A549 (cell line): Measurements from ENCODE around the gene CDH1.

Source experiments
- BHLHE40 ChIP-seq: IDR thresholded peaks from 2 replicates; pipeline ENCODE4 v1.6.1; 2012; ENCODE audit warnings: low read depth, low read length, inconsistent platforms
- CHD2 ChIP-seq: fragments of 150-350 bp; IDR thresholded peaks from 2 replicates; pipeline ENCODE4 v1.6.1; 2014; ENCODE audit warnings: low read length; ENCODE audit not compliant: partially characterized antibody
- CTCF ChIP-seq: fragments of >200 bp; sonication (Bioruptor Twin); formaldehyde crosslinking; IDR thresholded peaks from 3 replicates; pipeline ENCODE4 v1.5.1; 2016
- EP300 ChIP-seq, 2 experiments: fragments of >200 bp; sonication (Bioruptor Twin); formaldehyde crosslinking; IDR thresholded peaks; 2 replicates in 1 of 2; 3 replicates in 1 of 2; pipeline ENCODE4 v1.6.1; 2016 to 2017
- JUNB ChIP-seq: fragments of >200 bp; sonication (Bioruptor Twin); formaldehyde crosslinking; IDR thresholded peaks from 2 replicates; pipeline ENCODE4 v1.6.1; 2016
- KDM1A ChIP-seq: fragments of 200-600 bp; sonication (generic); IDR thresholded peaks from 2 replicates; pipeline ENCODE4 v1.6.1; 2016; ENCODE audit warnings: low read depth, mild to moderate bottlenecking
- PHF8 ChIP-seq: fragments of 200-600 bp; sonication (generic); IDR thresholded peaks from 2 replicates; pipeline ENCODE4 v1.6.1; 2016; ENCODE audit warnings: low read depth, mild to moderate bottlenecking, antibody characterized with exemption, moderate library complexity, borderline replicate concordance
- REST ChIP-seq: fragments of 200-600 bp; sonication (generic); IDR thresholded peaks from 2 replicates; pipeline ENCODE4 v1.6.1; 2016; ENCODE audit warnings: antibody characterized with exemption, mild to moderate bottlenecking, moderate library complexity

GRCh38 chr16:68869492-68870088 lies 132.5 kb downstream of the CDH1 start:
- no peak for TF ChIP-seq CTCF
- no peak for TF ChIP-seq PHF8
- TF ChIP-seq EP300 (IDR thresholded peaks at IDR 0.05), result no peak
- no peak for TF ChIP-seq CHD2
- no peak for TF ChIP-seq BHLHE40
- no peak for TF ChIP-seq KDM1A
- no peak for TF ChIP-seq REST
- TF ChIP-seq JUNB, result no peak
